WTC11 (cell line): Measurements from ENCODE around the gene SAMD13. TPM values are rescaled to one million over a fixed set of nuclear protein-coding genes. Genes with fewer than 3 reads are reported as not detected.

ENCODE experiments used
- ATAC-seq: fragments of 200-7000 bp; cut with Tn5 transposase; 2 replicates; pipeline ENCODE4 v1.10.0; 2021; ENCODE audit warnings: mild to moderate bottlenecking, moderate library complexity
- CTCF ChIA-PET: fragments of 300-600 bp; sonication (Branson Sonifier 250); formaldehyde crosslinking; loops from one replicate; lab custom pipeline; 2021; ENCODE audit warnings: antibody characterized with exemption; lab: Charles Lee
- POLR2A ChIA-PET: fragments of 350-600 bp; sonication (Branson Sonifier 250); formaldehyde crosslinking; loops from one replicate; lab custom pipeline; 2021; ENCODE audit warnings: antibody characterized with exemption; lab: Charles Lee
- DNase-seq: peaks from one replicate; pipeline ENCODE4 v3.0.0; 2021; ENCODE audit warnings: low spot score
- H3K27ac Mint-ChIP-seq: 2 replicates; pipeline ENCODE4 v1.8.0; 2021; ENCODE audit warnings: mixed read lengths
- H3K27me3 Mint-ChIP-seq: 2 replicates; pipeline ENCODE4 v1.8.0; 2021; ENCODE audit warnings: low read depth, mild to moderate bottlenecking, moderate library complexity, mixed read lengths
- H3K36me3 Mint-ChIP-seq: 2 replicates; pipeline ENCODE4 v1.8.0; 2021; ENCODE audit warnings: mixed read lengths
- H3K4me1 Mint-ChIP-seq: 2 replicates; pipeline ENCODE4 v1.8.0; 2022; ENCODE audit warnings: mixed read lengths
- H3K4me3 Mint-ChIP-seq: 2 replicates; pipeline ENCODE4 v1.8.0; 2021; ENCODE audit warnings: mild to moderate bottlenecking, moderate library complexity, mixed read lengths
- H3K9me3 Mint-ChIP-seq: 2 replicates; pipeline ENCODE4 v1.8.0; 2021; ENCODE audit warnings: mixed read lengths
- ATF1 ChIP-seq: sonication (generic); formaldehyde crosslinking; IDR thresholded peaks from 2 replicates; pipeline ENCODE4 v1.8.1; 2023; ENCODE audit warnings: mild to moderate bottlenecking, moderate library complexity, missing genetic modification reagents
- CREB1 ChIP-seq: sonication (generic); formaldehyde crosslinking; IDR thresholded peaks from 2 replicates; pipeline ENCODE4 v1.8.0; 2023; ENCODE audit warnings: mild to moderate bottlenecking, missing genetic modification reagents
- ESRRA ChIP-seq: sonication (generic); formaldehyde crosslinking; IDR thresholded peaks from 2 replicates; pipeline ENCODE4 v1.8.1; 2022; ENCODE audit warnings: mild to moderate bottlenecking, missing genetic modification reagents, borderline replicate concordance
- FOXP1 ChIP-seq: sonication (generic); formaldehyde crosslinking; IDR thresholded peaks from 2 replicates; pipeline ENCODE4 v1.8.0; 2022; ENCODE audit warnings: missing genetic modification reagents, mild to moderate bottlenecking, moderate library complexity, borderline replicate concordance
- GTF2I ChIP-seq: fragments of 250-450 bp; sonication (Bioruptor Pico); conservative IDR thresholded peaks from 2 replicates; pipeline ENCODE4 v1.4.0; 2021; ENCODE audit warnings: mild to moderate bottlenecking
- JAZF1 ChIP-seq: fragments of 250-450 bp; sonication (Bioruptor Pico); IDR thresholded peaks from 2 replicates; pipeline ENCODE4 v1.9.0; 2021; ENCODE audit warnings: moderate library complexity, mild to moderate bottlenecking, inconsistent platforms
- MXD4 ChIP-seq: fragments of 250-450 bp; sonication (Bioruptor Pico); IDR thresholded peaks from 2 replicates; pipeline ENCODE4 v1.8.0; 2021; ENCODE audit warnings: mild to moderate bottlenecking, moderate library complexity, borderline replicate concordance
- NR1H2 ChIP-seq: sonication (generic); formaldehyde crosslinking; IDR thresholded peaks from 2 replicates; pipeline ENCODE4 v1.9.0; 2021; ENCODE audit warnings: mild to moderate bottlenecking, moderate library complexity, missing genetic modification reagents
- RELA ChIP-seq: sonication (generic); formaldehyde crosslinking; IDR thresholded peaks from 2 replicates; pipeline ENCODE4 v1.8.1; 2022; ENCODE audit warnings: missing genetic modification reagents, mild to moderate bottlenecking, borderline replicate concordance
- ZNF138 ChIP-seq: sonication (generic); formaldehyde crosslinking; conservative IDR thresholded peaks from 2 replicates; pipeline ENCODE4 v1.8.1; 2022; ENCODE audit warnings: mild to moderate bottlenecking, moderate library complexity, missing genetic modification reagents
- ZNF232 ChIP-seq: sonication (generic); formaldehyde crosslinking; IDR thresholded peaks from 2 replicates; pipeline ENCODE4 v1.8.0; 2022; ENCODE audit warnings: mild to moderate bottlenecking, missing genetic modification reagents
- ZNF423 ChIP-seq: fragments of 250-450 bp; sonication (Bioruptor Pico); IDR thresholded peaks from 2 replicates; pipeline ENCODE4 v2.1.2; 2022; ENCODE audit warnings: mild to moderate bottlenecking, moderate library complexity
- total RNA-seq: library from RNA; stranded (reverse); gene quantifications from 3 replicates; pipeline ENCODE4 v1.2.3, GENCODE V29; 2021
- TF ChIP-seq, protein P1 (sequence below): sonication (generic); formaldehyde crosslinking; IDR thresholded peaks from 2 replicates; pipeline ENCODE4 v1.8.1; 2023; ENCODE audit warnings: mild to moderate bottlenecking, missing genetic modification reagents, moderate library complexity
- TF ChIP-seq, protein P2 (sequence below): sonication (generic); formaldehyde crosslinking; IDR thresholded peaks from 2 replicates; pipeline ENCODE4 v1.8.0; 2022; ENCODE audit warnings: mild to moderate bottlenecking, missing genetic modification reagents
- TF ChIP-seq, protein P3 (sequence below): sonication (generic); formaldehyde crosslinking; IDR thresholded peaks from 2 replicates; pipeline ENCODE4 v1.8.1; 2023; ENCODE audit warnings: mild to moderate bottlenecking, moderate library complexity, missing genetic modification reagents
- TF ChIP-seq, protein P4 (sequence below): fragments of 250-450 bp; sonication (Bioruptor Pico); IDR thresholded peaks from 2 replicates; pipeline ENCODE4 v1.9.0; 2021; ENCODE audit warnings: mild to moderate bottlenecking, borderline replicate concordance
- TF ChIP-seq, protein P5 (sequence below): sonication (generic); formaldehyde crosslinking; IDR thresholded peaks from 2 replicates; pipeline ENCODE4 v1.8.1; 2022; ENCODE audit warnings: low read depth, missing genetic modification reagents, borderline replicate concordance
- TF ChIP-seq, protein P6 (sequence below): sonication (generic); formaldehyde crosslinking; IDR thresholded peaks from 2 replicates; pipeline ENCODE4 v1.8.0; 2023; ENCODE audit warnings: missing genetic modification reagents, mild to moderate bottlenecking, borderline replicate concordance

SAMD13 gene
- total RNA-seq, 1 experiment from 2014 or later, result 1.8 TPM

DNA sequence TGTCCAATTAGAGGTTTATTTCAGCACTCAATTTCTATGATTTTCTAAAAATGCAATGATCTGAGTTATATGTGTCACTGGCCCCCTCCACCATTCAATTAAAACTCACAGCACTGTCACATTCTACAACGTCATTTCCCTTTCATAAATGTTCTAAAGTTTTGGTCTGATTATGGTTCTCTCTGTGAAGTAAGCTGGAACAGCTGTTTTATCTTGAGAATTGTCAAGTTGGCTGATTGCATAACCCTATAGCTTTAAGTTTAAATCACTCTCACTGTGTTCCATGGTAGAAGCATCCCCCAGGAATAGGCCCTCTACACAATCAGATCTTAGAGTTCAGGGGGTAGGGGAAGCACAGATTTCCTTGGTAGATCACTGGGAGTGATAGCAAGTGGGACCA lies 55.4 kb downstream of the SAMD13 start:
- Mint-ChIP-seq H3K27me3 (no peaks in the 10 kb centered on the region; the same call in 1 of the 2 replicates), H3K27ac (no peak overlapping the region), H3K4me1 (no peaks in the 10 kb centered on the region), H3K9me3 (peaks cover 5% of the 10 kb centered on the region), H3K36me3 (no peaks in the 10 kb centered on the region), H3K4me3 (no peak overlapping the region)
- no peak for DNase-seq
- no peak for ATAC-seq
- TF ChIP-seq ZNF232 (CRISPR knock-in tag) (no peak), CREB1 (CRISPR knock-in tag) (no peak), NR1H2 (CRISPR knock-in tag) (no peak), MXD4 (CRISPR knock-in tag) (no peak)
- POLR2A ChIA-PET, result no interaction called here
- CTCF ChIA-PET, result no interaction called here

DNA sequence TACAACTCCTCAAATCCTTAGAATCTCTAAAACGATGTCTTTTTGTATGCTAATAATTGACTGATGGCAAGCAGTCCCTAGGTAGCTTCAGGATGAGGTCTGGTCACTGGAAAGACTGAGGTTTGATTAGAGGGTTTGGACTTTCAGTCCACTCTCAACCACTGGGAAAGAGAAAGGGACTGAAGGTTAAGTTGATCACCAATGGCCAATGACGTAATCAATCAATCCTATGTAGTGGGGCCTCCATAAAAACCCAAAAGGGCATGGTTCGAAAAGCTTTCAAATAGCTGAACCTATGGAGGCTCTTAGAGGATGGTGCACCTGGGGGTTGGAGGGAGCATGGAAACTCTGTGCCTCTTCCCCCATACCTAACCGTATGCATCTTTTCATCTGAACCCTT lies 57.2 kb downstream of the SAMD13 start:
- H3K4me3 Mint-ChIP-seq, result no peak overlapping the region
- H3K9me3 Mint-ChIP-seq, result peaks cover 5% of the 10 kb centered on the region
- no peak for DNase-seq
- H3K27ac Mint-ChIP-seq, result no peak overlapping the region
- TF ChIP-seq ESRRA (CRISPR knock-in tag), result no peak
- no peak for TF ChIP-seq ZNF232 (CRISPR knock-in tag)
- TF ChIP-seq, protein P1, sequence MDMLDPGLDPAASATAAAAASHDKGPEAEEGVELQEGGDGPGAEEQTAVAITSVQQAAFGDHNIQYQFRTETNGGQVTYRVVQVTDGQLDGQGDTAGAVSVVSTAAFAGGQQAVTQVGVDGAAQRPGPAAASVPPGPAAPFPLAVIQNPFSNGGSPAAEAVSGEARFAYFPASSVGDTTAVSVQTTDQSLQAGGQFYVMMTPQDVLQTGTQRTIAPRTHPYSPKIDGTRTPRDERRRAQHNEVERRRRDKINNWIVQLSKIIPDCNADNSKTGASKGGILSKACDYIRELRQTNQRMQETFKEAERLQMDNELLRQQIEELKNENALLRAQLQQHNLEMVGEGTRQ (CRISPR knock-in tag), result no peak
- TF ChIP-seq, protein P2, sequence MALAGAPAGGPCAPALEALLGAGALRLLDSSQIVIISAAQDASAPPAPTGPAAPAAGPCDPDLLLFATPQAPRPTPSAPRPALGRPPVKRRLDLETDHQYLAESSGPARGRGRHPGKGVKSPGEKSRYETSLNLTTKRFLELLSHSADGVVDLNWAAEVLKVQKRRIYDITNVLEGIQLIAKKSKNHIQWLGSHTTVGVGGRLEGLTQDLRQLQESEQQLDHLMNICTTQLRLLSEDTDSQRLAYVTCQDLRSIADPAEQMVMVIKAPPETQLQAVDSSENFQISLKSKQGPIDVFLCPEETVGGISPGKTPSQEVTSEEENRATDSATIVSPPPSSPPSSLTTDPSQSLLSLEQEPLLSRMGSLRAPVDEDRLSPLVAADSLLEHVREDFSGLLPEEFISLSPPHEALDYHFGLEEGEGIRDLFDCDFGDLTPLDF (CRISPR knock-in tag), result no peak
- TF ChIP-seq ZNF138 (CRISPR knock-in tag), result no peak
- no peak for TF ChIP-seq ZNF423 (CRISPR knock-in tag)
- no peak for ATAC-seq
- POLR2A ChIA-PET, result no interaction called here
- H3K36me3 Mint-ChIP-seq, result no peaks in the 10 kb centered on the region
- H3K4me1 Mint-ChIP-seq, result no peaks in the 10 kb centered on the region
- no peaks in the 10 kb centered on the region; the same call in 1 of the 2 replicates for H3K27me3 Mint-ChIP-seq
- CTCF ChIA-PET, result no interaction called here

DNA sequence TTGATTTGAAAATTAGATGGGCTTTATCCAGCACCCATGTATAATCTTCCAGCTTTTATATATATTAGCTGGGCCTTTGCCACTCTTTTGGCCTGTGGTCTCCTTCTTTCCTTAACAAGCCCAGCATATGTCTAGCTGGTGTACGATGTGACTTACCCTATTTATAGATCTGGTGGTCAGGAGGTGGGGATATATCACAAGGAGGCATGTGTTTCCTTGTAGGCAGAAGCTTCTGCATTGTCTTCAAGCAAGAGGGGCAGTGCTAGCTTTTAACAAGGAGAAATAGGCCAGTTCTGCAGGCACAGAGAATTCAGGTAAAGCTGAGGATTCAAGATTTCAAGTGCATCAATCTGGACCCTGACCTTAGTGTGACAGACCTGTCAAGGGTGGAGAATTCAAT lies 58.8 kb downstream of the SAMD13 start:
- no peak overlapping the region for H3K4me3 Mint-ChIP-seq
- TF ChIP-seq ATF1, result no peak
- TF ChIP-seq ESRRA (CRISPR knock-in tag), result no peak
- TF ChIP-seq FOXP1 (CRISPR knock-in tag), result no peak
- TF ChIP-seq RELA (CRISPR knock-in tag), result no peak
- TF ChIP-seq, protein P3, sequence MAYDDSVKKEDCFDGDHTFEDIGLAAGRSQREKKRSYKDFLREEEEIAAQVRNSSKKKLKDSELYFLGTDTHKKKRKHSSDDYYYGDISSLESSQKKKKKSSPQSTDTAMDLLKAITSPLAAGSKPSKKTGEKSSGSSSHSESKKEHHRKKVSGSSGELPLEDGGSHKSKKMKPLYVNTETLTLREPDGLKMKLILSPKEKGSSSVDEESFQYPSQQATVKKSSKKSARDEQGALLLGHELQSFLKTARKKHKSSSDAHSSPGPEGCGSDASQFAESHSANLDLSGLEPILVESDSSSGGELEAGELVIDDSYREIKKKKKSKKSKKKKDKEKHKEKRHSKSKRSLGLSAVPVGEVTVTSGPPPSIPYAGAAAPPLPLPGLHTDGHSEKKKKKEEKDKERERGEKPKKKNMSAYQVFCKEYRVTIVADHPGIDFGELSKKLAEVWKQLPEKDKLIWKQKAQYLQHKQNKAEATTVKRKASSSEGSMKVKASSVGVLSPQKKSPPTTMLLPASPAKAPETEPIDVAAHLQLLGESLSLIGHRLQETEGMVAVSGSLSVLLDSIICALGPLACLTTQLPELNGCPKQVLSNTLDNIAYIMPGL (CRISPR knock-in tag), result no peak
- TF ChIP-seq, protein P4, sequence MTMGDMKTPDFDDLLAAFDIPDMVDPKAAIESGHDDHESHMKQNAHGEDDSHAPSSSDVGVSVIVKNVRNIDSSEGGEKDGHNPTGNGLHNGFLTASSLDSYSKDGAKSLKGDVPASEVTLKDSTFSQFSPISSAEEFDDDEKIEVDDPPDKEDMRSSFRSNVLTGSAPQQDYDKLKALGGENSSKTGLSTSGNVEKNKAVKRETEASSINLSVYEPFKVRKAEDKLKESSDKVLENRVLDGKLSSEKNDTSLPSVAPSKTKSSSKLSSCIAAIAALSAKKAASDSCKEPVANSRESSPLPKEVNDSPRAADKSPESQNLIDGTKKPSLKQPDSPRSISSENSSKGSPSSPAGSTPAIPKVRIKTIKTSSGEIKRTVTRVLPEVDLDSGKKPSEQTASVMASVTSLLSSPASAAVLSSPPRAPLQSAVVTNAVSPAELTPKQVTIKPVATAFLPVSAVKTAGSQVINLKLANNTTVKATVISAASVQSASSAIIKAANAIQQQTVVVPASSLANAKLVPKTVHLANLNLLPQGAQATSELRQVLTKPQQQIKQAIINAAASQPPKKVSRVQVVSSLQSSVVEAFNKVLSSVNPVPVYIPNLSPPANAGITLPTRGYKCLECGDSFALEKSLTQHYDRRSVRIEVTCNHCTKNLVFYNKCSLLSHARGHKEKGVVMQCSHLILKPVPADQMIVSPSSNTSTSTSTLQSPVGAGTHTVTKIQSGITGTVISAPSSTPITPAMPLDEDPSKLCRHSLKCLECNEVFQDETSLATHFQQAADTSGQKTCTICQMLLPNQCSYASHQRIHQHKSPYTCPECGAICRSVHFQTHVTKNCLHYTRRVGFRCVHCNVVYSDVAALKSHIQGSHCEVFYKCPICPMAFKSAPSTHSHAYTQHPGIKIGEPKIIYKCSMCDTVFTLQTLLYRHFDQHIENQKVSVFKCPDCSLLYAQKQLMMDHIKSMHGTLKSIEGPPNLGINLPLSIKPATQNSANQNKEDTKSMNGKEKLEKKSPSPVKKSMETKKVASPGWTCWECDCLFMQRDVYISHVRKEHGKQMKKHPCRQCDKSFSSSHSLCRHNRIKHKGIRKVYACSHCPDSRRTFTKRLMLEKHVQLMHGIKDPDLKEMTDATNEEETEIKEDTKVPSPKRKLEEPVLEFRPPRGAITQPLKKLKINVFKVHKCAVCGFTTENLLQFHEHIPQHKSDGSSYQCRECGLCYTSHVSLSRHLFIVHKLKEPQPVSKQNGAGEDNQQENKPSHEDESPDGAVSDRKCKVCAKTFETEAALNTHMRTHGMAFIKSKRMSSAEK (CRISPR knock-in tag), result no peak
- TF ChIP-seq, protein P5, sequence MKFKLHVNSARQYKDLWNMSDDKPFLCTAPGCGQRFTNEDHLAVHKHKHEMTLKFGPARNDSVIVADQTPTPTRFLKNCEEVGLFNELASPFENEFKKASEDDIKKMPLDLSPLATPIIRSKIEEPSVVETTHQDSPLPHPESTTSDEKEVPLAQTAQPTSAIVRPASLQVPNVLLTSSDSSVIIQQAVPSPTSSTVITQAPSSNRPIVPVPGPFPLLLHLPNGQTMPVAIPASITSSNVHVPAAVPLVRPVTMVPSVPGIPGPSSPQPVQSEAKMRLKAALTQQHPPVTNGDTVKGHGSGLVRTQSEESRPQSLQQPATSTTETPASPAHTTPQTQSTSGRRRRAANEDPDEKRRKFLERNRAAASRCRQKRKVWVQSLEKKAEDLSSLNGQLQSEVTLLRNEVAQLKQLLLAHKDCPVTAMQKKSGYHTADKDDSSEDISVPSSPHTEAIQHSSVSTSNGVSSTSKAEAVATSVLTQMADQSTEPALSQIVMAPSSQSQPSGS (CRISPR knock-in tag), result no peak
- TF ChIP-seq GTF2I (CRISPR knock-in tag), result no peak
- TF ChIP-seq JAZF1 (CRISPR knock-in tag), result no peak
- TF ChIP-seq, protein P6, sequence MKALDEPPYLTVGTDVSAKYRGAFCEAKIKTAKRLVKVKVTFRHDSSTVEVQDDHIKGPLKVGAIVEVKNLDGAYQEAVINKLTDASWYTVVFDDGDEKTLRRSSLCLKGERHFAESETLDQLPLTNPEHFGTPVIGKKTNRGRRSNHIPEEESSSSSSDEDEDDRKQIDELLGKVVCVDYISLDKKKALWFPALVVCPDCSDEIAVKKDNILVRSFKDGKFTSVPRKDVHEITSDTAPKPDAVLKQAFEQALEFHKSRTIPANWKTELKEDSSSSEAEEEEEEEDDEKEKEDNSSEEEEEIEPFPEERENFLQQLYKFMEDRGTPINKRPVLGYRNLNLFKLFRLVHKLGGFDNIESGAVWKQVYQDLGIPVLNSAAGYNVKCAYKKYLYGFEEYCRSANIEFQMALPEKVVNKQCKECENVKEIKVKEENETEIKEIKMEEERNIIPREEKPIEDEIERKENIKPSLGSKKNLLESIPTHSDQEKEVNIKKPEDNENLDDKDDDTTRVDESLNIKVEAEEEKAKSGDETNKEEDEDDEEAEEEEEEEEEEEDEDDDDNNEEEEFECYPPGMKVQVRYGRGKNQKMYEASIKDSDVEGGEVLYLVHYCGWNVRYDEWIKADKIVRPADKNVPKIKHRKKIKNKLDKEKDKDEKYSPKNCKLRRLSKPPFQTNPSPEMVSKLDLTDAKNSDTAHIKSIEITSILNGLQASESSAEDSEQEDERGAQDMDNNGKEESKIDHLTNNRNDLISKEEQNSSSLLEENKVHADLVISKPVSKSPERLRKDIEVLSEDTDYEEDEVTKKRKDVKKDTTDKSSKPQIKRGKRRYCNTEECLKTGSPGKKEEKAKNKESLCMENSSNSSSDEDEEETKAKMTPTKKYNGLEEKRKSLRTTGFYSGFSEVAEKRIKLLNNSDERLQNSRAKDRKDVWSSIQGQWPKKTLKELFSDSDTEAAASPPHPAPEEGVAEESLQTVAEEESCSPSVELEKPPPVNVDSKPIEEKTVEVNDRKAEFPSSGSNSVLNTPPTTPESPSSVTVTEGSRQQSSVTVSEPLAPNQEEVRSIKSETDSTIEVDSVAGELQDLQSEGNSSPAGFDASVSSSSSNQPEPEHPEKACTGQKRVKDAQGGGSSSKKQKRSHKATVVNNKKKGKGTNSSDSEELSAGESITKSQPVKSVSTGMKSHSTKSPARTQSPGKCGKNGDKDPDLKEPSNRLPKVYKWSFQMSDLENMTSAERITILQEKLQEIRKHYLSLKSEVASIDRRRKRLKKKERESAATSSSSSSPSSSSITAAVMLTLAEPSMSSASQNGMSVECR, result no peak

More for the DNA sequence above, 58.8 kb downstream of the SAMD13 start:
- peaks cover 5% of the 10 kb centered on the region for H3K9me3 Mint-ChIP-seq
- ATAC-seq (no peak), DNase-seq (no peak)
- CTCF ChIA-PET, result no interaction called here
- no peaks in the 10 kb centered on the region; the same call in 1 of the 2 replicates for H3K27me3 Mint-ChIP-seq
- POLR2A ChIA-PET, result no interaction called here
- no peaks in the 10 kb centered on the region for H3K4me1 Mint-ChIP-seq
- no peak overlapping the region for H3K27ac Mint-ChIP-seq
- no peaks in the 10 kb centered on the region for H3K36me3 Mint-ChIP-seq
